SK-N-SH (cell line): Measurements from ENCODE around the gene RUFY3. TPM values are rescaled to one million over a fixed set of nuclear protein-coding genes. Genes with fewer than 3 reads are reported as not detected.

Experiments used
- CTCF ChIA-PET: fragments of 300-600, 350-600 bp; formaldehyde crosslinking; extraction: SDS; loops from one replicate; lab custom pipeline; 2021; lab: Yijun Ruan, JAX
- POLR2A ChIA-PET: fragments of 350-600 bp; sonication (Branson Sonifier 250); formaldehyde crosslinking; extraction: SDS; loops from one replicate; lab custom pipeline; 2020; ENCODE audit warnings: antibody characterized with exemption, inconsistent platforms; lab: Yijun Ruan, JAX
- DNase-seq: peaks from one replicate; pipeline ENCODE4 v3.0.0; 2012
- H2AFZ ChIP-seq: fragments of 200-600 bp; sonication (generic); 2 replicates; pipeline ENCODE4 v1.8.1; 2016; ENCODE audit warnings: antibody characterized with exemption, mild to moderate bottlenecking, low read depth
- H3F3A ChIP-seq: fragments of 200-600 bp; sonication (generic); replicated peaks from 2 replicates; pipeline ENCODE3; 2016; ENCODE audit warnings: antibody characterized with exemption, mild to moderate bottlenecking; ENCODE audit not compliant: insufficient read depth
- H3K27ac ChIP-seq, 2 experiments: fragments of 200-500 bp in 1 of 2; fragments of 200-600 bp in 1 of 2; sonication (Bioruptor generic) in 1 of 2; sonication (generic), shearing (Covaris generic) in 1 of 2; 2 replicates each; pipeline versions ENCODE4 v1.5.1 to v1.6.1; 2014 to 2016; ENCODE audit warnings: low read depth in 2 of 2, inconsistent platforms in 1 of 2, low read length in 1 of 2, mild to moderate bottlenecking in 1 of 2, mixed read lengths in 1 of 2
- H3K27me3 ChIP-seq: fragments of 200-600 bp; sonication (generic), shearing (Covaris generic); 2 replicates; pipeline ENCODE4 v1.6.1; 2016; ENCODE audit warnings: mixed run types; ENCODE audit not compliant: insufficient read depth
- H3K36me3 ChIP-seq, 2 experiments: fragments of 200-500 bp in 1 of 2; fragments of 200-600 bp in 1 of 2; sonication (Bioruptor generic) in 1 of 2; sonication (generic) in 1 of 2; replicated peaks in 1 of 2; 2 replicates each; pipeline versions ENCODE3 to v1.5.1; 2014 to 2016; ENCODE audit warnings: low read length in 1 of 2, mild to moderate bottlenecking in 1 of 2; ENCODE audit not compliant: insufficient read depth in 2 of 2, control insufficient read depth in 1 of 2
- H3K4me1 ChIP-seq, 2 experiments: fragments of 200-500 bp in 1 of 2; fragments of 200-600 bp in 1 of 2; sonication (Bioruptor generic) in 1 of 2; sonication (generic), shearing (Covaris generic) in 1 of 2; 2 replicates each; pipeline versions ENCODE4 v1.5.1 to v1.6.1; 2014 to 2016; ENCODE audit warnings: low read depth in 1 of 2, low read length in 1 of 2, mixed run types in 1 of 2; ENCODE audit not compliant: insufficient read depth in 2 of 2, control insufficient read depth in 1 of 2
- H3K4me2 ChIP-seq: fragments of 200-600 bp; sonication (generic), shearing (Covaris generic); 2 replicates; pipeline ENCODE4 v1.6.1; 2017; ENCODE audit warnings: mixed run types
- H3K4me3 ChIP-seq, 2 experiments: fragments of 200-500 bp in 1 of 2; fragments of 200-600 bp in 1 of 2; sonication (Bioruptor generic) in 1 of 2; sonication (generic), shearing (Covaris generic) in 1 of 2; 2 replicates each; pipeline versions ENCODE4 v1.5.1 to v1.8.1; 2014 to 2016; ENCODE audit warnings: low read depth in 2 of 2, inconsistent platforms in 1 of 2, low read length in 1 of 2, mild to moderate bottlenecking in 1 of 2, mixed read lengths in 1 of 2, moderate library complexity in 1 of 2
- H3K79me2 ChIP-seq: fragments of 200-600 bp; sonication (generic); 2 replicates; pipeline ENCODE4 v1.8.1; 2017; ENCODE audit warnings: mild to moderate bottlenecking; ENCODE audit not compliant: insufficient read depth
- H3K9ac ChIP-seq: fragments of 200-600 bp; sonication (generic); 2 replicates; pipeline ENCODE4 v1.6.1; 2017; ENCODE audit warnings: mixed run types
- H3K9me2 ChIP-seq: fragments of 200-600 bp; sonication (generic); 2 replicates; pipeline ENCODE4 v1.6.1; 2017; ENCODE audit warnings: mixed run types
- H3K9me3 ChIP-seq: fragments of 200-600 bp; sonication (generic); 2 replicates; pipeline ENCODE4 v1.6.1; 2017; ENCODE audit warnings: mixed run types, mild to moderate bottlenecking, moderate library complexity
- H4K20me1 ChIP-seq: fragments of 200-600 bp; sonication (generic); 2 replicates; pipeline ENCODE4 v1.6.1; 2017; ENCODE audit warnings: mild to moderate bottlenecking, mixed run types; ENCODE audit not compliant: insufficient read depth
- NRF1 ChIP-seq: IDR thresholded peaks from 2 replicates; pipeline ENCODE4 v1.6.1; 2012; ENCODE audit warnings: low read depth, mild to moderate bottlenecking, low read length
- PBX3 ChIP-seq: IDR thresholded peaks from 2 replicates; pipeline ENCODE4; 2012
- SIN3A ChIP-seq: IDR thresholded peaks from 2 replicates; pipeline ENCODE4 v1.6.1; 2012; ENCODE audit warnings: low read depth, mild to moderate bottlenecking, low read length, moderate library complexity, borderline replicate concordance
- WGBS: methylation state at CpG from one replicate; pipeline ENCODE4 v1.1.6; 2017; ENCODE audit warnings: low lambda C conversion rate; 5-methylcytosine and 5-hydroxymethylcytosine counted together
- polyA plus RNA-seq, 3 experiments: library from polyadenylated mRNA; depleted of rRNA; stranded (reverse); fragments of >200 nt; gene quantifications; 2 replicates each; pipeline ENCODE4 v1.2.3, GENCODE V29; 2012
- TF ChIP-seq, protein P1 (sequence below): fragments of 150-350 bp; IDR thresholded peaks from 2 replicates; pipeline ENCODE4 v1.6.1; 2017; ENCODE audit warnings: antibody characterized with exemption, low read length, low read depth, borderline replicate concordance
- TF ChIP-seq, protein P2 (sequence below): IDR thresholded peaks from 2 replicates; pipeline ENCODE4 v1.6.1; 2012; ENCODE audit warnings: mild to moderate bottlenecking, low read depth, low read length, moderate library complexity
- TF ChIP-seq, protein P3 (sequence below): IDR thresholded peaks from 2 replicates; pipeline ENCODE4 v1.4.0; 2012; ENCODE audit warnings: low read depth, borderline replicate concordance

RUFY3 gene
- polyA plus RNA-seq, 1 of the 3 experiments (the other 2 are of a cell fraction): 22.8 TPM

DNA sequence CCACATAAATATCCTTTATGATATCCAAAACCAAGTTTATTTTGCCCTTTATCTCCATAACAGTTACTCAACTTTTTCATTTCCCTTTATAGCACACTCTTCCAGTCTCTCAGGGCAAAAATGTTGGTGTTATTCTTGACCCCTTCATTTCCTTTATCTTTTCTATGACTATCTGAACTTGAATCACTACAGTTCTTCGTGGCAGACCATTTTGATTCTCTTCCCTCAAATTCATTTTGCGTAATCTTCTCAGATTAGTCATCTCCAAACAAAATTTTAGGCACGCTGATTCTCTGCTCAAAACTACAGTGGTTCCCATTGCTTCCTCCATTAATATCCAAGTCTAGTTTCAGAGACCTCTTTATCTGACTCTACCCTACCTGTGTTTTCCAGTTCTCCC, 26.1 kb downstream of the RUFY3 start (continued):
- TF ChIP-seq, protein P1, sequence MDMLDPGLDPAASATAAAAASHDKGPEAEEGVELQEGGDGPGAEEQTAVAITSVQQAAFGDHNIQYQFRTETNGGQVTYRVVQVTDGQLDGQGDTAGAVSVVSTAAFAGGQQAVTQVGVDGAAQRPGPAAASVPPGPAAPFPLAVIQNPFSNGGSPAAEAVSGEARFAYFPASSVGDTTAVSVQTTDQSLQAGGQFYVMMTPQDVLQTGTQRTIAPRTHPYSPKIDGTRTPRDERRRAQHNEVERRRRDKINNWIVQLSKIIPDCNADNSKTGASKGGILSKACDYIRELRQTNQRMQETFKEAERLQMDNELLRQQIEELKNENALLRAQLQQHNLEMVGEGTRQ: no peak
- TF ChIP-seq, protein P2, sequence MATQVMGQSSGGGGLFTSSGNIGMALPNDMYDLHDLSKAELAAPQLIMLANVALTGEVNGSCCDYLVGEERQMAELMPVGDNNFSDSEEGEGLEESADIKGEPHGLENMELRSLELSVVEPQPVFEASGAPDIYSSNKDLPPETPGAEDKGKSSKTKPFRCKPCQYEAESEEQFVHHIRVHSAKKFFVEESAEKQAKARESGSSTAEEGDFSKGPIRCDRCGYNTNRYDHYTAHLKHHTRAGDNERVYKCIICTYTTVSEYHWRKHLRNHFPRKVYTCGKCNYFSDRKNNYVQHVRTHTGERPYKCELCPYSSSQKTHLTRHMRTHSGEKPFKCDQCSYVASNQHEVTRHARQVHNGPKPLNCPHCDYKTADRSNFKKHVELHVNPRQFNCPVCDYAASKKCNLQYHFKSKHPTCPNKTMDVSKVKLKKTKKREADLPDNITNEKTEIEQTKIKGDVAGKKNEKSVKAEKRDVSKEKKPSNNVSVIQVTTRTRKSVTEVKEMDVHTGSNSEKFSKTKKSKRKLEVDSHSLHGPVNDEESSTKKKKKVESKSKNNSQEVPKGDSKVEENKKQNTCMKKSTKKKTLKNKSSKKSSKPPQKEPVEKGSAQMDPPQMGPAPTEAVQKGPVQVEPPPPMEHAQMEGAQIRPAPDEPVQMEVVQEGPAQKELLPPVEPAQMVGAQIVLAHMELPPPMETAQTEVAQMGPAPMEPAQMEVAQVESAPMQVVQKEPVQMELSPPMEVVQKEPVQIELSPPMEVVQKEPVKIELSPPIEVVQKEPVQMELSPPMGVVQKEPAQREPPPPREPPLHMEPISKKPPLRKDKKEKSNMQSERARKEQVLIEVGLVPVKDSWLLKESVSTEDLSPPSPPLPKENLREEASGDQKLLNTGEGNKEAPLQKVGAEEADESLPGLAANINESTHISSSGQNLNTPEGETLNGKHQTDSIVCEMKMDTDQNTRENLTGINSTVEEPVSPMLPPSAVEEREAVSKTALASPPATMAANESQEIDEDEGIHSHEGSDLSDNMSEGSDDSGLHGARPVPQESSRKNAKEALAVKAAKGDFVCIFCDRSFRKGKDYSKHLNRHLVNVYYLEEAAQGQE: no peak
- no peak for TF ChIP-seq SIN3A

DNA sequence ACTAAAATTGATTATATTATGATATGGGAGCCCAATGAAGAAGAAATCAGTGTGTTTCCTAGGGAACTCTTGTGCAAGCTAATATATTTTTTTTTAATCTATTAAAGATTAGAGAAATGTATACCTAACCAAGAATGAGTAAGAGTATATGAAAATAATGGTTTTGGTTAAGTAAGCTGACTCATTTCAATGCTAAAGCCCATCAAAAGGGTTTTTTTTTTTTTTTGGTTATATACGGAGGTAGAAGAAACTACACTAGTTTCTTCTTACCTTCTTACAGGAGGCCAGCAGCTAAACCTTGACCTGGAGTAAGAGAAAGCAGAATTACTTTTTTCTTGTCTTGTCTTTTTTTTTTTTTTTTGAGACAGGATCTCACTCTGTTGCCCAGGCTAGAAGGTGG, 27.5 kb downstream of the RUFY3 start:
- H4K20me1 ChIP-seq: peaks cover 74% of the 10 kb centered on the region
- TF ChIP-seq, protein P3, sequence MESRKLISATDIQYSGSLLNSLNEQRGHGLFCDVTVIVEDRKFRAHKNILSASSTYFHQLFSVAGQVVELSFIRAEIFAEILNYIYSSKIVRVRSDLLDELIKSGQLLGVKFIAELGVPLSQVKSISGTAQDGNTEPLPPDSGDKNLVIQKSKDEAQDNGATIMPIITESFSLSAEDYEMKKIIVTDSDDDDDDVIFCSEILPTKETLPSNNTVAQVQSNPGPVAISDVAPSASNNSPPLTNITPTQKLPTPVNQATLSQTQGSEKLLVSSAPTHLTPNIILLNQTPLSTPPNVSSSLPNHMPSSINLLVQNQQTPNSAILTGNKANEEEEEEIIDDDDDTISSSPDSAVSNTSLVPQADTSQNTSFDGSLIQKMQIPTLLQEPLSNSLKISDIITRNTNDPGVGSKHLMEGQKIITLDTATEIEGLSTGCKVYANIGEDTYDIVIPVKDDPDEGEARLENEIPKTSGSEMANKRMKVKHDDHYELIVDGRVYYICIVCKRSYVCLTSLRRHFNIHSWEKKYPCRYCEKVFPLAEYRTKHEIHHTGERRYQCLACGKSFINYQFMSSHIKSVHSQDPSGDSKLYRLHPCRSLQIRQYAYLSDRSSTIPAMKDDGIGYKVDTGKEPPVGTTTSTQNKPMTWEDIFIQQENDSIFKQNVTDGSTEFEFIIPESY: no peak
- TF ChIP-seq PBX3: no peak
- TF ChIP-seq NRF1: no peak
- TF ChIP-seq, protein P1: no peak
- TF ChIP-seq, all 33 proteins: peak for 0
- CTCF ChIA-PET: interaction anchor here (0.6 to 1.5 kb wide), 3 partner anchors 9 to 148 kb away, joined by 3 to 5 read pairs (median 3); no protein-coding TSS in a partner anchor

More for the DNA sequence above, 27.5 kb downstream of the RUFY3 start:
- POLR2A ChIA-PET: no interaction called here
- H3K9me3 ChIP-seq: no peaks in the 10 kb centered on the region
- H3K4me1 ChIP-seq: no peaks in the 10 kb centered on the region
- H3K4me2 ChIP-seq: no peak overlapping the region
- WGBS: 80% methylated on average over 1 of the region's 1 CpG
- no peak overlapping the region for H2AFZ ChIP-seq
- H3K27me3 ChIP-seq: no peaks in the 10 kb centered on the region
- peaks cover 4% of the 10 kb centered on the region for H3F3A ChIP-seq
- H3K27ac ChIP-seq: no peak overlapping the region
- no peak overlapping the region for H3K9ac ChIP-seq
- H3K4me3 ChIP-seq: no peak overlapping the region
- peaks cover 88% of the 10 kb centered on the region for H3K79me2 ChIP-seq
- no peak for DNase-seq
- no peaks in the 10 kb centered on the region for H3K9me2 ChIP-seq
- peaks cover 0 to 20% of the 10 kb centered on the region in 2 experiments for H3K36me3 ChIP-seq
